ENCODE data around the gene ZNRF3.

The ZNRF3 gene

DNA sequence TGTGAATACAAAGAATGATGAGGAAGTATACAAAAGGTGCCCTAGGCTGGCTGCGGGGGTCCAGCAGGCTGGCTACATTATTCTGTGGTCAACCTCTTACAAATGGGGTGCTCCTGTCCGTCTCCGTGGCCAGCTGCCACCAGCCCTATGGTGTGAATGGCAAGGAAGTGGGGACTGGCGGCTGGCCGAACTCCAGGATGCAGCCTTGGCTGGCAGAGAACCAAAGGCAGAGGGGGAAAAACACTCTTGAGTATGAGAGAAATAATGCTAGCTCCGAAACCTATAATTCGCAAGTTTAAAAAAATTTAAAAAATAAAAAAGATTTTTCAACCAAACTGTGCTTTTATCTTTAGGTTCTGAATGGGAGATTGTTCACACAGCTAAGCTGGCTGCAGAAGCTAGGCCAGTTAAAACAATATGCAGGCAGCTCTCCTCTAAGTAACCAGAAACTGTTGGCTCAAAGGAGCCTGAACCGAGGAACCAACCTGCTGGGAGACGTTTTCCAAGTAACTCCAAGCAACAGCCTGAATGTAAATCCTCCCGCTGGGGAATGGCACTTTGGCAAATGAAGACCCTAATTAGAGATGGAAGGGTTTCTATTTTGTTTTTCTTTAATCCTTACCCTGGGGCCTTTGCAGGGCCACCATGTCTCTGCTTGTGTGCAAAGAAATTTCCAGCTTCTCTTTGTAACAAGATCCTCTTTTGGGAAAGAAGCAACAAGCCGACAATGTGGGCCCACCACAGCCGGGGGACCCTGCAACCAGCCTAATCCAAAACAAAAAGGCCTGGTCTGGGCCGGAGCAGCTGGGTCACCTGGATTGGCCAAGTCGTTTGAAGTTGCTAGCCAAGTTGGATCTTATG, 128.1 kb downstream of the ZNRF3 start:
- DNase-seq (ENCODE audit: low read depth) = no peak

DNA sequence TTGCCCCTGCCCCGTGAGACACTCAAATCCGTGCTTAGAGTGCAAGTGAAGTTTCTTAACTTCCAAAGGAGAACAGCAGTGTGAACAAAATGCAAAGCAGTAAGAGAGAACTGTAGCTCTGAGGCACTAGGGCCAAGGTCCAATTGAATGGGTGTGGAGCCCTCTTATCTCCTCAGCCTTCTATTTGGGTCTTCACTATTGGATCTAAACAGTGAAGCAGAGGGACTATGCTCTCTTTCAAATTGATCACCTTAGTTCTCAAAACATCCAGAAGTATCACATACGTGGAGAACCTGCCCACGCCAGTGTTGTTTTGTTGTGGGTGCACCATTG, 128.7 kb downstream of the ZNRF3 start:
- DNase-seq (ENCODE audit: low read depth) = no peak

DNA sequence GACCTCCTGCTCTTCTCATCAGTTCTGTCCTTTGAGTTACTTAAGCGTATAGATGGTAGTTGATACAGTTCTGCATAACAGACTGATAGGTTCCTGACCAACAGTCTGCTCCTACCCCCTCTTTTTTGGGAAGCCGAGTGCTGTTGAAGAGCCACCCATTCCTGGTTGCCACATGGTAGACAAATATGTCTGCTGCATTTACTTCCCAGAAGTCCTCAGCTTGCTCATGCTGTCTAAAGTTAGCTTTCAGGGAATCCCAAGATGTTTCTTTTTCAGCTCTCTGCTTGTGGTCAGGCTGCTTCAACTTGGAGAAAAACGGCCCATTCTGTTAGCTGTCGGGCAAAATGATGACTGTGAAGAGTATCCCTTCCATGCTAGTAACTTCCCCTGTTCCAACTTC, 129.6 kb downstream of the ZNRF3 start:
- no peak for DNase-seq (ENCODE audit: low read depth)

DNA sequence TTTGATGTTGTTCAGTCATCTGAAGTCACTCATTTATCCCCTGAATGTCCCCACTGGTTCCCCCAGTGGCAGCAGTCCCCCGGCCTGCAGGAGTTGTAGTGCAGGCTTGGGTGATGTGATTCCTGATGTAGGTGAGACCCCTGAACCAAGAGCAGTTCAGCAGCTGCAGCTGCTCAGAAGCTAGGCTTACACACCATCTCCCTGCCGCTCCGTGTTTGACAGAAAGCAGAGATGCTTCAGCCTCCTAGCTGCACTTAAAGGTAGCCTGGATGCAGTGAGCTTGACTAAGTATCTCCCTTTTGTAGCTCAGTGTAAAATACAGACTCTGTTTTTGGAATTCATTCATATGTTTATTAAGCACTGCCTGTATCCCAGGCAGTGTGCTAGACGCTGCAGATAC, 130.9 kb downstream of the ZNRF3 start:
- no peak for DNase-seq (ENCODE audit: low read depth)

DNA sequence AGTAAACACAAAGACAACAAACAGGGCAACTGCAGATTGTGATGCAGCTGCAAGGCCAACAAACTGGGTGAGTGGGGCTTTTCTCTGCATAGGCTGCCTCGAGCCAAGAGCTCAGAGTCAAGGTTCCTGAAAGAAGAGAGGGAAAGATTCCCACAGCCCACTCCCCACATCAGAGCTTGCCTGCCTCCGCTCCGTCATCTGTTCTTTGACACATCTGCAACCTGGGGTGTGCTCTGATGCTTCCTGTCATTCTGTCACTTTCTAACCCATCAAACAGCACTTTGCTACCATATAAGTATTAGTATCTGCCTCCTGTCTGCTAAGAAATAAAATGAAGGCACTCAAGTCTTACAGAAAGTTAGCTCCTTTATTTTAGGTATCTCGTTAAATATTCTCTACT, 131.4 kb downstream of the ZNRF3 start:
- no peak for DNase-seq (ENCODE audit: low read depth)

DNA sequence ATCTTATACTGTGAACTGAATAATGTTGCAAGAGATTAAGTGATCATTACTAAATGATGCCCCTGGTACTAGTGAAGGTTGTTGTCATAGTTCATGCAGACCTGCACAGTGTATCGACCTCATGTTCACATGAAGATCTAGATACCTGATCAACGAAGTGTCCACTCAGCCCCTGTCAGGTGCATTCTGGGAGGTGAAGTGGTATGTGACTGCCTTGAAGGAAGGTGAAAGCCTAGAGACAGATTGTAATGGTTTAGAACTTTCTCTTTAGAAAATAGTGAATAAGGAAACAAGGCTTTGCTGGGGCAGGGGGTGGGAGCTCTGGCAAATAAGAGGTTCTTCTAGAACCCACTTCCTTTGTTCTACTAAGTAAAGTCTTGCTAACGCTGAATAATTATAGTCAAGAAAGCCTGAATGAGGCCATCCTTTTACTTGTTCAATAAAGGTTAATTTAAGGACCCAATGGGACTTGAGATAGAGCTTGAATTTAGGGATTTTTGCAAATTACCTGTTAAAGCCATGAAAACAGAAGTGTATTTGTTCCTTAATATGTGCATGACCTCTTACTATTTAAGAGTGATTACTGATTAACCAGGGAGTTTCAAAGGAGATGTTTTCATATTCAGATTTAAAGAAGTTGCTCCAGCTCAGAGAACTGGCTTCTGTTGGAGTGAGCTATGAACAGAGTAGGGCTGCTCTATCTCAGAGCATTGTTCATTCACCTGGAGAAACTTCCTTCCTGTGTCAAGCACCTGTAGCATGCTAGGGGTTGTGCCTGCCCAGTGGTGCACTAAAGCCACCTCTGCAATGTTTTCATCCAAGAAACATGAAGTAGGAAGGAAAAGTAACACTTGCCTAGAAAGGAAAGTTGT, 132.9 kb downstream of the ZNRF3 start:
- DNase-seq (ENCODE audit: low read depth) = no peak

DNA sequence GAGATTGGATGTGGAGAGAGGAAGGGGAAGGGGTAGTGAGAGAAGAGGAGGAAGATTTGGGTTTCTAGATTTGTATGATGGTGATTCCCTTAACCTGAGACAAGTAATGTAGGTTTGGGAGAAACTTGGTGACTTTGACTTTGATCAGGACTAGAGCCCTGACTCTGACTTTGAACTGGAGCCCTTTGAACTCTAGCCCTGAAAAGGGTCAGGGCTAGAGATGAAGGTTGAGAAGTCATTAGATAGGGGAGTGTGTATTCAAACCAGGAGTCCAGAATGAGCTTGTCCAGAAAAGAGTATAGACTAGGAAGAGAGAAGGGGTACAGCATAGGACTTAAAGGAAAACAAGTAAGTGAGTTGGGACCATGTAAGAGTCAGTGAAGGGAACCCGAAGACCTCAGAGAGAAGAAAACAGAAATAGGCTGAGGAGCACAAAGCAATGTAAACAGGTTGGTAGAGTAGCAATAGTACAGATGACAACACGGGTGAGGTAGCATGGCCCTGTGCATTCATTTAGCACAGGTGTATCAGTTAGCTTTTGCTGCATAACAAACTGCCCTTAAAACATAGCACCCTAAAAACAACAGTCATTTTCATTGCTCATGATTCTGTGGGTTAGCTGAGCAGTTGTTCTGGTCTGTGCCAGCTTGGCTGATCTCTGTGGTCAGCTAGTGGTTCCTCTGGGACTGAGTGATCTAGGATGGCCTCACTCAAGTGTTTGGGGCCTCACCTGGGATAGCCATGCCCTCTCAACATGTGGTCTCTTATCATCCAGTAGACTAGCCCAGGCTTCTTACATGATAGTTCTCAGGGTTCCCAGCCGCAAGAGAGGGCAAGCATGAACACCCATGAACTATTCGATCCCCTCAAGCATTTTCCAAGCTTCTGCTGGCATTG, 135.2 kb downstream of the ZNRF3 start:
- no peak for DNase-seq (ENCODE audit: low read depth)

DNA sequence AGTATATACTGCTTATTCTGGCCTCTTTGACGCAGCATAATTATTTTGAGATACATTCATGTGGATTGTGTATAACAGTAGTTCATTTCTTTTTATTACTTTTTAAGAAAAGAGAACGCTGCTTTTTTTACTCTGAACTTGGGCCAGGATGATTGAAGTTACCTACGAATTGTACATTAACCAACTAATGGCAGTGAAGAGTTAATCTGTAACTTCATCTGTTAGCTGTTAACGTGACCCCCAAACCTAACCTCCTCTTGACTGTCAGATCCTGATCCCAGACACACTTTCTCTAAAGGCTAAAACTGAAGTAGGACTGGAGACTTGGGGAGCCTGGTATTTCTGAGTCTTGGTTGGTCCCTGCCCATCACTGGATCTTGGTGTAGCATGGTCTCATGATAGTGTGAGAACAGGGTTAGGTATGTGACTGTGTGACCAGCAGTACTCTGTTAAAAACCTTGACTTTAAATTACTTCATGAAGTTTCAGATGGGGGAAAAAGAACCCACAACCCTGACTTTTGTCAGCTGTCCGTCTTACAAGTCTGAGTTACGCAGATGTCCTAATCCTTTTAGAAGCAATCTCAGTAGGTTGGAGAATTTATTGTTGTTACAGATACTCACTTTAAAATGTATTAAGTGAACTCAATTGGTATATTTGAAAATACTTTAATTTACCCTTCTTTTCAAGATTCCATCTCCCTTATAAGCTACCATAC, 138.9 kb downstream of the ZNRF3 start:
- no peak for DNase-seq (ENCODE audit: low read depth)

DNA sequence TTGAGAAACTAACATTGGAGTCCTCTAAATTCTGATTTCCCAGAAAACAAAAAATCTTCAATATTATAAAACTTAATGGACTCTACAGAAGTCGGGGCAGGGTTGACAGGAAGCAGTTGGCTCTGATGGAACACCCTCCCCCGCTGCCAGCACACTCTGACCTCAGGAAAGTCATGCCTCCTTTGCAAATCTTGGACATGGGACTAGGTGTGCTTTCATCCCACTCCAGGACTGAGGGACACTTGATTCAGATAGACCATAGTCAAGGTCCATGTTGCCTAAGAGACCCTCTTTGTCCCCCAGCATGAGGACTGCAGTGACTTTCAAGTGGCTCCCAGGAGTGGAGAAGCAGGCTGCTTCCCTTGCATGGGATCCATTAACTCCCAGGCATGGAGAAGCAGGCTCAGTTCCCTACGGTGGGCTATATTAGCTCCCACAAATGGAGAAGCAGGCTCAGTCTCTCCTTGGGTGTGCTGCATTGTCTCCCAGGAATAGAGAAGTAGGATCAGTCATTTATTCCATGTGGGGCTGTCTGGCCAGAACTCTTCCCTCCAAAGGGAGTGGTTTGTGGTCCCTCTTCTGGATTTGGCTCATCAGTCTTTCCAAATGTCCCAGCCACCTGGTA, 139.9 kb downstream of the ZNRF3 start:
- no peak for DNase-seq (ENCODE audit: low read depth)

DNA sequence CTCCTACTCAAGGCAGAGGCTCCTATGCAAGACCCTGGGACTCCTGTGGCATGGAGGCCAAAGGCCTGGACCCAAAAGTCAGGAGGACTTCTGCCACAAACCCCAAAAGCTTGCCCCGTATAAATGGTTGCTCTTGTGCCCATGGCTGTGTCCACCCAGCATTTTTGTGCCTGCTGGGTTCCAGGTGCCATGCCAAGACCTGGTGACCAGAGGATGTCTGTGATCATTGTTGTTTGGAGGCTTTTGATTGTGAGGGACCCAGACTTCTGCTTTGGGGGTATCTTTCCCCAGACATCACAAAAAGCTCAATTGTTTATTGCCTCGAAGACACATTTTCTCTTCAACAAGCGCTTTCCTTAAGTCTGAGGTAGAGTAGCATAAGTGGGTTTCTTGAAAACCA, 143.2 kb downstream of the ZNRF3 start:
- DNase-seq (ENCODE audit: low read depth) = no peak

DNA sequence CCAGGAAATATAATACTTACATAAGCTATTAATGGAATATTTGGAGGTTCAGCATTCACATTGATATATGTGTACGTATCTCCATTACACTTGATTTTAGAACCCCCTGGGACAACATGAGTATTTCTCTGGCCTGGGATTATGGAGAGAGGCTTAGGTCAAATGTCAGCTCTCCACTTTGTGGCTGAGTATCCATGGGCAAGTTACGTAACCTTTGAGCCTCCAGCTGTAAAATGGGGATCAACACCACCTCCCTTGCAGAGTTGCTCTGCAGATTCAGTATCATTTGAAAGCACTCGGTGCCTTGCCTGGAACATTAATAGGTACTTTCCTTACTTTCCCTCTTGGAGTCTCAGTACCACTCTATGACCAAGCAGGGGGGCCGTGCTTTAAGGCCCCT, 145.1 kb downstream of the ZNRF3 start:
- no peak for DNase-seq (ENCODE audit: low read depth)

DNA sequence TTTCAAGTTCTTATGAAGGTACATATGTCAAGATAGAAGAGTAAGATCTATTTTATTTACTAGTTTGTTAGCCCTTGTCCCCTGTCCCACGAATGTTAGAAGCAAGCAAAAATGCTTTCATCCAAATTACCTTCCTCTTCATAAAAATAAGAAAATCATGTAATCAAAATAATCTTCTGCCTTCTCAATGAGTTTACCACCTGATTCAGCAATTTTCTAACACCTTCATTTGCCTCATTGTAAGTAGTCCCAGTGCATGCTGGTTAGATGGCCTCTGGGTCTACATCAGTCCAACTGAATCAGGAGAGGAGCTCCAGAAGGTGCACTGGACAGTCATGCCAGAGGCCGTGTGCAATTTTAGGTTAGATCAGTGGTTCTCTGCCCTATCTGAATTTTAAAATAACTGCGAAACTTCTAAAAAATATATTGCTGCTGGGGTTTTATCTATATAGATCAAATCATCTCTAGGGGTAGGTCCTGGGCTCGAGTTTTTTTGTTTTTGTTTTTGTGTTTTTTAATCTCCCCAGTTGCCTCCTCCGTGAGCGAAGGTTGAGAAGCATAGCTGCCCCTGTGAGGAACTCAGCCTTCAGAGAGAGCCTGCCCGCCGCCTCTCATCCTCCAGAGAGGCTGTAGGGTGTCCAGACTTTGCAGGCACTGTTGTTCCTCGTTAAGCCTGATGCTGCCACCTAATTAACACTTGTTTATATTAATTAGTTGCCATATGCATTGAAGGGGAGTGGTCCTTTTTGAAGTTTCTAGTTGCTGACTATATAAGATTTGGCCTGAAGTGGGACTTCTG, 146.0 kb downstream of the ZNRF3 start:
- DNase-seq (ENCODE audit: low read depth) = no peak

DNA sequence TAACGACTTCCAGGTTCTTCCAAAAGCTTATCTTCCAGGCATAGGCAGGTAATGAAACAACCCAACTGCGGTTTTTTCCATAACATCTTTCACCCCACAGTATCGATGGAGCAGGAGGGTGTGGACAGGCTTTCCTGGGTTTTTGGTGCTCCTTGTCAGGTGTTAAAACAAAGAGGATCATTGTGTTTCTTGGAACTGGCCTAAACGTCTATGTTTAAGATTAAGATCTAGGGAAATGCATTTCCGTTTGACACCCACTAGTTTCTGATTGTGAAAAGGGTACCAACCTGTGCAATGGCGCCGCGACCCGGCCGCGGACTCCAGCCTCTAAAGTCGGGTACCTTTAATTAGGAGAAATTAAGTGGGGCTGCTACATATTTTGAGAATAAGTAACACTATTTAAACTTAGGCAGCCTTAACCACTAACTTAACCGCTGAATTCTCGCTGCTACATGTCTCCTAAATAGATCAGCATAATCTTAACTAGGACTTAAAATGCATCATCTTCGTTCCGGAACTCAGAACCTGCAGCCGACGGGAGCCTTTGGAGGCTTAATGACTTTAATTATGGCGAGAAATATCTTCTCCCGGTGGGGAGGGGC, 146.7 kb downstream of the ZNRF3 start:
- DNase-seq (ENCODE audit: low read depth) = no peak

DNA sequence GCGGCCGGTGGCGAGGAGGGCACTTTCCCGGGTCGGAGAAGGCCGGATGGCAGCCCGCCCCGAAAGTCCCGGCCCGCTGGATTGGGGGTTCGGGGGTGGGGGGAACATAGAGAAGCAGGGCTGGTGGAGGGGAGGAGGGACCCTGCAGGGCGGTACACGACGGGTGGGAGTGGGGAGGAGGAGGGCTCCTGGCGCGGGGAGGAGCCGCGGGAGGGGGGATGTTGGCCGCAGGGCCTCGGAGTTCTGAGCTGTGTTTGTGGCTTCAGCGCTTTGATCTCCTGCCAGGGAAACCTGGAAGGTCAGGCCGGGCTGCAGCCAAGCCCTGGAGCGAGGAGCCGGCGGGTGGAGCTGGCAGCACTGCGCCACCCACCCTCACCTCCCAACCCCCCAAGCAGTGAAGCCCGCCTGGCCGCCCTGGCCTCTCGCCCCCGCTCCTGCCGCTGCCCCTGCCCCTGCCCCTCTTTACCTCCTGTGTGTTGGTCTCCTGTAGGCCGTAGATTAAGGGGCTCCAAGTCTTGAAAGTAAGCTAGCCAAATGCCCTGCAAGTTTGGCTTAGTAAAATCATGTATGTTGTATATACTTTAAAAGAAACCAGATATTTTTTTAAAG, 147.3 kb downstream of the ZNRF3 start:
- no peak for DNase-seq (ENCODE audit: low read depth)

DNA sequence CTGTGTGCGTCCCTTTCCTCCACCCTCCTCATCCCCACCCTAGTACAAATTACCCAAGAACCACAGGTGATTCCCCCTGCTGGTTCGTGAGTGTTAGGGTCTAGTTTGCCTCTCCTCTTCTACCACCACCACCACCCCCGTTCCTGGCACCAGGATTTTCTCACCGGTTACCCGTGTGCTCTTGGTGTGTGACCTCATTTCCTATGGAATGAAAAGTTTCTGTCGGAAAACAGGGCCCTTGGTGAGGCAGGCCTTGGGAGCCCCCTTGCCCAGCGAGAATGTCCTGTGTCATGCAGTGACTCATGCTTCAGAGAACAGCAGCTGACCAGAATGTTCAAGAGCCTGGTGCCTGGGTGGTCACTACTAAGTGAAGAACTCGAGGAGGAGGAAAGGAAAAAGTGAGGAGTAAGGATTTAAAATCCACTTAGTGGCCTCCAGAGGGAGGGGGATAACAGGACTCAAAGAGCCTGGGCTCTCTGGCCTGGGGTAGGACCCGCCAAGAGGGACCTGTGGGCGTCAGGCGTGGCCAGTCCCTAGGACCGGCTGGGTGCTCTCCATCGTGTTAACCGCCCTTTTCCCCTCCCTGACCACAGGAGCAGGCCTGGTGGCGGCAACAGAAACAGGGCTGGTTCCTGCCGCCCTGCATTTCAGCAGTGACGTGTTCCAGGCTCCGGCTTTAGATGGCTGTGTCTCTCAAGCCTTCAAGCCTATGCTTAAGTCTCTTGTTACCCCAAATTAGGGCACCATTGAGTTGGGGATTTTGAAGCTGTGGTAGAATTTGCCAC, 148.0 kb downstream of the ZNRF3 start:
- DNase-seq (ENCODE audit: low read depth) = no peak

DNA sequence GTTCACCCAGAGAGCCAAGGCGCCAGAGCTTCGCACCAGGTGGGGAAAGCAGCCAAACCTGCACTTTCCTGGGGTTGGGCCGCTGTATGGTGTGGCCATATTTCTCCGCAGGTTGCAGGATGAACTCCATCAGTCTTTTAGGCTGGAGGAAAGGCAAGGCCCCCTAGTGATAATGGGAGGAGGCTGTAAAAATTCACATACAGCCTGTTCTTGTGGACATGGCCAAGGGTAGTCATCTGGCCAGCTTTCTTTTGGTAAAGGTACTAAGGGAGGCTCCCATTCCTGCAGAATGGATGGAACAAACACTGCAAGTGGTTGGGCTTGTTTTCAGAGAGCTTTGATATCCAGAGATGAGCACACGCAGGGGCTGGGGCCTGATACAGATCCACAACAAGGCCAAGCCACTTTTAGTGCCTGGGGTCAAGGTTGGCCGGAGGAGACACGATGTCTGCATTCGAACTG, 148.7 kb downstream of the ZNRF3 start:
- no peak for DNase-seq (ENCODE audit: low read depth)

DNA sequence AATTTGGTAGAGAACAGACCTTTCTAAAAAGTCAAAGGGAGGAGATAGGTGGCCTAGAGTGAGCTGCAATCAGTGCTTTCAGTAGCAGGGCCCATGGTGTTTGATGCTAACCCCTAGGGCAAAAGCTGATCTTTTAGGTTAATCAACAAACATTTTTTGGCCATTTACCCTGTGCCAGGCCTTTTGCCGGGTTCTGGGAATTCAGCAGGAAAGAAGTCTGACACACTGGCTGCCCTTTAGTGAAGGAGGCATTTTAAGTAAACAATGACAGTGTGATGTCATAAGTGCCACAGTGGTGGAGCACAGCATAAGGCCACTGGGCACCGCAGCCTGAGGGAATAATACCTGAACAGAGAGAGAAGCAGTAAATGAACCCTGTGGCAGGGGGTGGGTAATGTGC, 149.2 kb downstream of the ZNRF3 start:
- no peak for DNase-seq (ENCODE audit: low read depth)

DNA sequence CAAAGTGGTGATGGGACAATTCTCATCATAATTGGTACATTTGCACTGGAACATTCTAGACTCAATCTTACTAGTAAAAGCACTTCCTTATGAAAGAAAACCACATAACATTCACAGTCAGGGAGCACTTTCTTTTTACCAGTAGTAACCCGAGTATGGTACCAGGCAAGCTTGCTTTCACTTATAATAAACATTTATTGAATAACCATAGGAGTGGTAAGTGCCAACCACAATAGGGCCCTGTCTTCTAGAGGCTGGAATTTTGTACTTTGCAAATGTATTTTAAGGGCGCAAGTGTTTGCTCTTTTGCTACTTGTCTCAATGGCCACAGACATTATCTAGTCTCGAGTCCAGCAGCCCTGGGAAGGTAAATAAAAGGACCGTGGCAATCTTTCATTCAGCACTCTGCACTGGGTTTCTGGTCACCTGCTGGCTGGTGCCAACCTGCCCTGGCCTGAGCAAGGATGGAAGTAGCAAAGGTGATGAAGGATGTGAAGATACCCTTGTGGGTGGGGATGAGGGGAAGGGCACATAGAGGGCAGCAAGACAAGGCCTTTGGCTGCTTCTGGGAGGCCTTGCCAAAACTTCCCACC, 154.1 kb downstream of the ZNRF3 start:
- DNase-seq (ENCODE audit: low read depth) = no peak
